Body of pancreas (tissue), 4 donors: ENCODE results near the gene SPON2. TPM values are rescaled to one million over a fixed set of nuclear protein-coding genes. Genes with fewer than 3 reads are reported as not detected.
A peak's percentile ranks its signal among the peaks of the same experiment; 100 is the strongest.

Source experiments
- ATAC-seq: fragments of 150-250 bp; one replicate; pipeline ENCODE4 v1.9.1; 2016
- DNase-seq, 4 donors: peaks; one replicate each; pipeline ENCODE4 v3.0.0-alpha.2; 2019
- H3K27ac ChIP-seq, 4 donors: fragments of 200-600 bp; sonication (generic); 1 replicate in 3 of 4; 2 replicates in 1 of 4; pipeline versions ENCODE4 v1.5.1 to v1.6.1; 2016 to 2019; ENCODE audit warnings: mild to moderate bottlenecking in 1 of 4, mixed read lengths in 1 of 4, moderate library complexity in 1 of 4
- H3K27me3 ChIP-seq, 2 donors: fragments of 200-600 bp; sonication (generic); one replicate each; pipeline ENCODE4 v1.6.0; 2016; ENCODE audit warnings: mild to moderate bottlenecking in 1 of 2
- H3K36me3 ChIP-seq, 2 donors: fragments of 200-600 bp; sonication (generic); replicated peaks in 1 of 2; 2 replicates each; pipeline ENCODE4 v1.5.1; 2016; ENCODE audit warnings: low read depth in 2 of 2; ENCODE audit not compliant: insufficient read depth in 1 of 2
- H3K4me1 ChIP-seq: fragments of 200-600 bp; sonication (generic); one replicate; pipeline ENCODE4 v1.6.0; 2016
- H3K4me3 ChIP-seq, 2 donors: fragments of 200-600 bp; sonication (generic); 1 replicate in 1 of 2; 2 replicates in 1 of 2; pipeline ENCODE4 v1.5.1; 2016 to 2019
- H3K9me3 ChIP-seq, 3 donors: fragments of 200-600 bp; sonication (generic); 1 replicate in 2 of 3; 2 replicates in 1 of 3; pipeline ENCODE4 v1.5.1; 2016
- POLR2A ChIP-seq, 3 donors: fragments of 450-650 bp; IDR thresholded peaks; one replicate each; pipeline ENCODE4 v1.6.1; 2016; ENCODE audit warnings: antibody characterized with exemption in 3 of 3, mild to moderate bottlenecking in 2 of 3
- WGBS, 2 donors: methylation state at CpG; one replicate each; pipeline ENCODE4 v1.1.5; 2017; 5-methylcytosine and 5-hydroxymethylcytosine counted together
- intact Hi-C: fragments of 100-400 bp; cut with DNase I; formaldehyde crosslinking; loops from one replicate; pipeline ENCODE4 v1.15.1; 2023
- total RNA-seq, 2 donors: library from RNA; depleted of rRNA; stranded (reverse); fragments of >200 nt; gene quantifications; one replicate each; pipeline ENCODE4 v1.1.0, GENCODE V29; 2016
- TF ChIP-seq, protein P1 (sequence below), 7 experiments: fragments of 450-650 bp in 4 of 7; fragments of 200-600 bp in 3 of 7; sonication (generic) in 3 of 7; IDR thresholded peaks; one replicate each; pipeline ENCODE4 v1.5.1; 2016 to 2019; ENCODE audit warnings: antibody characterized with exemption in 7 of 7

SPON2 gene
- total RNA-seq, 2 donors from 2014 or later, result 25.4 to 33.5 TPM

GRCh38 chr4:1172971-1173757, 781 bp upstream of the SPON2 start:
- ATAC-seq (peak; percentile 15), DNase-seq (peak in 2 of 4 donors; percentile 35 to 38)
- H3K27me3 ChIP-seq, result no peaks in the 10 kb centered on the region
- WGBS, 2 donors, result 63 to 70% methylated on average over 20 of the region's 20 CpGs
- intact Hi-C loops, result no loop called here
- H3K36me3 ChIP-seq, result no peaks in the 10 kb centered on the region
- H3K9me3 ChIP-seq, result no peaks in the 10 kb centered on the region
- H3K4me3 ChIP-seq, result no peak overlapping the region
- H3K27ac ChIP-seq, result peak overlapping the region in 2 of 4 donors; percentile 39 to 49
- no peak for TF ChIP-seq POLR2A (IDR thresholded peaks at IDR 0.05)
- TF ChIP-seq, protein P1, sequence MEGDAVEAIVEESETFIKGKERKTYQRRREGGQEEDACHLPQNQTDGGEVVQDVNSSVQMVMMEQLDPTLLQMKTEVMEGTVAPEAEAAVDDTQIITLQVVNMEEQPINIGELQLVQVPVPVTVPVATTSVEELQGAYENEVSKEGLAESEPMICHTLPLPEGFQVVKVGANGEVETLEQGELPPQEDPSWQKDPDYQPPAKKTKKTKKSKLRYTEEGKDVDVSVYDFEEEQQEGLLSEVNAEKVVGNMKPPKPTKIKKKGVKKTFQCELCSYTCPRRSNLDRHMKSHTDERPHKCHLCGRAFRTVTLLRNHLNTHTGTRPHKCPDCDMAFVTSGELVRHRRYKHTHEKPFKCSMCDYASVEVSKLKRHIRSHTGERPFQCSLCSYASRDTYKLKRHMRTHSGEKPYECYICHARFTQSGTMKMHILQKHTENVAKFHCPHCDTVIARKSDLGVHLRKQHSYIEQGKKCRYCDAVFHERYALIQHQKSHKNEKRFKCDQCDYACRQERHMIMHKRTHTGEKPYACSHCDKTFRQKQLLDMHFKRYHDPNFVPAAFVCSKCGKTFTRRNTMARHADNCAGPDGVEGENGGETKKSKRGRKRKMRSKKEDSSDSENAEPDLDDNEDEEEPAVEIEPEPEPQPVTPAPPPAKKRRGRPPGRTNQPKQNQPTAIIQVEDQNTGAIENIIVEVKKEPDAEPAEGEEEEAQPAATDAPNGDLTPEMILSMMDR (IDR thresholded peaks at IDR 0.05), result no peak
- peaks cover 23% of the 10 kb centered on the region for H3K4me1 ChIP-seq

DNA sequence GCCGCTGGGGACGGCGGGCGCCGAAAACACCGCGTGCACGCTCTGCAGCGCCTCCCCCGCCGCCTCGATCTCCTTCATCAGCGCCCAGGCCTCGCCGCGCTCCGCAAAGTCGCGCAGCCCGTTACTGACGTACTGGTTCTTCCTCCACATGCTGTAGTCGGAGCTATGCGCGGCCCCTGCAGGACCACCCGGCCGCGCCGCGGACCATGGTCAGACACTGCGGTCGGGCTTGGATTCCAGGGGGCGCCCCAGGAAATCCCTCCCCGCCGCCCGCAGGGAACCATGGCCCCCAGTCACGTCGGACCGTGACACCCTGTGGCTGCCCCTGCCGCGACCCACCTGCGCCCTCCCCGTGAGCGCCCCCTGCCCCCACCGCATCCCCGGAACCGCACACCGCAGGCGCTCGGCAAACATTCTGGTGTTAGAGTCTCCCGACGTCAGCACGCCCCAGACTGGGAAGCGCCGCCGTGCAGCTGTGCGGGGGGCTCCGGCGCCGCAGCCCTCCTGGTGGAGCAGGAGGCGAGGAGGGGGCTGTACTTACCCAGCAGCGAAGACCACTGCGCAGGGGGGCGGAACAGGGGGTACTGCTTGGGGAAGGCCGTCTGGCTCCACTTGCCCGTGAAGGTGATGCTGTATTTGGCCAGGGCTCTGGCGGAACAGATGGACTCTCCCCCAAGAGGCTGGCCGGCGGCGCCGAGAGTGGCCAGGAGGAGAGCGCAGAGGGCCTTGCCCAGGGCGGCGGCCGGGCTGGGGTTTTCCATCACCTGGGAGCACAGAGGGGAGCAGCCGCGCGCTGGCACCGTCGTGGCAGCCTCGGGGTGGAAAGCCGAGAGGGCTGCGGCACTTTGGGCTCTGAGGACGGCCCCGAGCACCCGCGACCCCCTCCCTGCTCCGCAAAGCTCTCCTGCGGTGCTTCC, 814 bp downstream of the SPON2 start:
- ATAC-seq, result no peak
- TF ChIP-seq POLR2A (IDR thresholded peaks at IDR 0.05), result no peak
- TF ChIP-seq, protein P1 (IDR thresholded peaks at IDR 0.05), result no peak
- Histone ChIP-seq H3K9me3 (no peaks in the 10 kb centered on the region), H3K4me3 (no peak overlapping the region), H3K27me3 (no peaks in the 10 kb centered on the region), H3K36me3 (no peaks in the 10 kb centered on the region), H3K27ac (peak overlapping the region in 1 of 4 donors; percentile 21), H3K4me1 (peaks cover 28% of the 10 kb centered on the region)
- intact Hi-C loops, result no loop called here
- WGBS, 2 donors, result 27 to 48% methylated on average over 18 to 70 of the region's 88 CpGs
- peak in 3 of 4 donors; percentile 15 to 28 (median 21) for DNase-seq

GRCh38 chr4:1170976-1171310, 1.4 kb downstream of the SPON2 start:
- Histone ChIP-seq H3K9me3 (no peaks in the 10 kb centered on the region), H3K4me3 (no peak overlapping the region), H3K36me3 (no peaks in the 10 kb centered on the region), H3K27ac (no peak overlapping the region), H3K4me1 (peaks cover 28% of the 10 kb centered on the region), H3K27me3 (no peaks in the 10 kb centered on the region)
- WGBS, 2 donors, result 30 to 35% methylated on average over 9 to 33 of the region's 42 CpGs
- peak in 1 of 4 donors; percentile 16 for DNase-seq
- TF ChIP-seq, protein P1 (IDR thresholded peaks at IDR 0.05), result no peak
- TF ChIP-seq POLR2A (IDR thresholded peaks at IDR 0.05), result no peak
- intact Hi-C loops, result no loop called here
- ATAC-seq, result no peak

- Histone ChIP-seq H3K27me3 (no peaks in the 10 kb centered on the region), H3K4me1 (peaks cover 28% of the 10 kb centered on the region), H3K27ac (no peak overlapping the region), H3K4me3 (no peak overlapping the region), H3K36me3 (no peaks in the 10 kb centered on the region), H3K9me3 (no peaks in the 10 kb centered on the region)
- intact Hi-C loops, result no loop called here
- 76 to 91% methylated on average over 6 to 35 of the region's 37 CpGs for WGBS, 2 donors
- TF ChIP-seq, protein P1 (IDR thresholded peaks at IDR 0.05), result no peak
- TF ChIP-seq POLR2A (IDR thresholded peaks at IDR 0.05), result no peak
- ATAC-seq (no peak), DNase-seq (no peak)
These were observed 2.0 kb downstream of the SPON2 start for GRCh38 chr4:1170156-1170975.
